HG03457 (cell line): ENCODE results near the gene GAPT.

Experiments used
- ATAC-seq: cut with Tn5 transposase; IDR thresholded peaks from one replicate; pipeline ENCODE4 v1.9.1; 2021; ENCODE audit warnings: moderate number of reproducible peaks; ENCODE audit not compliant: unreplicated experiment

The GAPT gene

GRCh38 chr5:58460732-58461286 lies 30.4 kb upstream of the GAPT start:
- peak; percentile 79 for ATAC-seq

- no peak for ATAC-seq
Measured at GRCh38 chr5:58462154-58462553, 29.1 kb upstream of the GAPT start.

DNA sequence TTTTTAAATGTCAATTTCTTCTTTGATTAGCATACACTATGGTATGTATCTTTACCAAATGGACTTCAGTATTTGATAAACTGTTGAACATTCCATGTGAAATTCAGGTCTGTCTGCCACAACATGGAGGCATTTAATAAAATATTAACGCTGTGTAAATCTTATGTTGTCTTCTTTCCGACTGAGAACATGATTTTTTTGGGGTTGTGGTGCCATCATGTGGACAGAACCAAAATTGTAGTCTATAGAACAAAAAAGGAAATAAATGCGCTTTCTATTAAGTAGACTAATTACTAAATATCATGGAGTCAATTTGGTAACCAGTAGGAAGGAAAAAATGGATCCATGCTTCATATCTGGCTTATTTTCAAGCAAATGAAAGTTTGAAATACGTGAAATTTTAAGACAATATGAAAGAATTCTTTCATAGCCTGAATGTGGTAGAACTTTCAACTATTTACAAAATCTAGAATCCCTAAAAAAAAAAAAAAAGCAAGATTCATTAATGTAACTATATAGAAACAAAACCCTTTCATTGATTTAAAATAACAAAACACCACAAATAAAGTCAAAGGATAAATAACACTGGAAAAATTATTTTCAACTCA lies 28.5 kb upstream of the GAPT start:
- no peak for ATAC-seq

- peak; percentile 97 for ATAC-seq
Measured at GRCh38 chr5:58466939-58467338, 24.3 kb upstream of the GAPT start.

GRCh38 chr5:58469896-58470295 lies 21.3 kb upstream of the GAPT start:
- no peak for ATAC-seq

- no peak for ATAC-seq
Measured at GRCh38 chr5:58475404-58475803, 15.8 kb upstream of the GAPT start.

- ATAC-seq: no peak
Measured at GRCh38 chr5:58477760-58478376, 13.4 kb upstream of the GAPT start.

DNA sequence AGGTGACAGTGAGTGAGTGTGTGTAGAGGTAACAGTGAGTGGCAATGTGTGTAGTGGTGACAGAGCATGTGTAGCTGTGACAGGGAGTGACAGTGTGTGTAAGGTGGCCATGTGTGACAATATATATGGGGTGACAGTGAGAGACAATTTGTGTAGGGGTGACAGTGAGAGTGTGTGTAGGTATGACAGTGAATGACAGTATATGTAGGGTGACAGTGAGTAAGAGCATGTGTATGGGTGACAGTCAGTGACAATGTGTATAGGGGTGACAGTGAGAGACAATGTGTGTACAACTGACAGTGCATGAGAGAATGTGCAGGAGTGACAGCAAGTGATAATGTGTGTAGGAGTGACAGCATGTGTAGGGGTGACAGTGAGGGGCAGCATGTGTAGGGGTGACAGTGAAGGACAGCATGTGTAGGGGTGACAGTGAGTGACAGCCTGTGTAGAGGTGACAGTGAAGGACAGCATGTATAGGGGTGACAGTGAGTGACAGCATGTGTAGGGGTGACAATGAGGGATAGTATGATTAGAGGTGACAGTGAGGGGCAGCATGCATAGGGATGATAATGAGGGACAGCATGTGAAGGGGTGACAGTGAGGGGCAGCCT lies 10.1 kb upstream of the GAPT start:
- no peak for ATAC-seq

GRCh38 chr5:58481828-58482227 lies 9.4 kb upstream of the GAPT start:
- ATAC-seq: no peak

- no peak for ATAC-seq
Measured at GRCh38 chr5:58482536-58482935, 8.7 kb upstream of the GAPT start.

- no peak for ATAC-seq
Measured at GRCh38 chr5:58484505-58484904, 6.7 kb upstream of the GAPT start.

GRCh38 chr5:58486290-58486689 lies 4.9 kb upstream of the GAPT start:
- no peak for ATAC-seq

- ATAC-seq: no peak
Measured at GRCh38 chr5:58490402-58491050, 709 bp upstream of the GAPT start.

- ATAC-seq: no peak
Measured at GRCh38 chr5:58493141-58493540, 1.9 kb downstream of the GAPT start.

DNA sequence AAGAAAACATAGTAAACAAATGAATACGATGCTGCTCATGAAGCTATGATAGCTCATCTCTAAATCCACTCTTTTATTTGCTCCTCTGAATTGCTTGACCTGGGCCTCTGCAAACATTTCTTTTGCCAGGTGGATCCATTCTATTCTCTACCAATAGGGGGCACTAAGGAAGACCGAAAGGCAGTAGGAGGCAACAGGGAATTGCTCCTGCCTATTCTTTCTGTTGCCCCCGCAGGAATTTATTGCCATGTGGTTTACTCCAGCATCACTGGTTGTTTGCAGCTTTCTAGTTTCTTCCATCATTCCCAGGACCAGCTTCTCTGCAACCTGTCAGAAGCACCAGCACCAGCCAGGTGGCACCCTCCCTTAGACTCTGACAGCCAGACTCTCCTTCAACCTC lies 5.3 kb downstream of the GAPT start:
- ATAC-seq: no peak

DNA sequence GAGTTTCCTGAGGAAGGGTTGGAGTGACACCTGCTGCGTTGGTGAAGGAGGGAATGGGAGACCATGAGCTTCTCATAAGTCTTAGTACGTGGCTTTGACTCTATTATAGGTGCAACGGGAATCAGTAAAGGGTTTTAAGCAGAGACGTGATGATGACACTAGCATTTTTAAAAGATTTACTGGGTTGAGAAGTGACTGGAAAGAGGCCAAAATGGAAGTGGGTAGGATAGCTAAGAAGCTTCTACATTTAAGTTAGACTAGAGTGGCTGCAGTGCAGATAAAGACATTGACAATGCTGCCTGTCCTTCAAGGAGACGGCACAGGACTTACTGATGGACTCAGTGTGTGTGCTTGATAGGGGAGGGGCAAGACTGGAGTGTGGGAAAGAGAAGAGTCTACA lies 6.2 kb downstream of the GAPT start:
- no peak for ATAC-seq

GRCh38 chr5:58497921-58498320 lies 6.7 kb downstream of the GAPT start:
- ATAC-seq: no peak

DNA sequence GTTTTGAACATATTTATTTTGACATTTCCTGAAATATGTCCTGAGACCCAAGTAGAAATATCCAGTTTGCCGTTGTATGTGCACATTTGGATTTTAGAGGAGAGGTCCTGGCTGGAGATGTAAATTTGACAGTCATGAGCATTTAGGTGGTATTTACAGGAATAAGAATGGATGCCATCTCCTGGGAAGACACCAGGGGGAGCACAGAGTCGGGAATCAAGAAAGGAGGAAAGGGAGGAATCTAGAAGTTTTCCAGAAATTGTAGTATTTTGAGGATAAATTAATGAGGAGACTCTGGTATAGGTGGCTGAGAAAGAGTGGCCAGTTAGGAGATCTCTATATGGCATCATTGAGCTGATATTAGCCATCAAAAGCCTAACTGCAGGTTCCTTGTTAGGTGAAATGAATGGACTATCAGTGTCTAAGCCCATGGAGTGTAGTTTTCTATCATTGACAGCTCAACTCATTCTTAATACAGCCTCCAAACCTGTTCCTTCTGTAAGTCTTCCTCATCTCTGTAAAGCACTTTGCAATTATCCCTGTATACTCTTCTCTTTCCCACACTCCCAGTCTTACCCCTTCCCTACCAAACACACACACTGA lies 7.2 kb downstream of the GAPT start:
- no peak for ATAC-seq

- ATAC-seq: no peak
Measured at GRCh38 chr5:58499231-58499630, 8.0 kb downstream of the GAPT start.

DNA sequence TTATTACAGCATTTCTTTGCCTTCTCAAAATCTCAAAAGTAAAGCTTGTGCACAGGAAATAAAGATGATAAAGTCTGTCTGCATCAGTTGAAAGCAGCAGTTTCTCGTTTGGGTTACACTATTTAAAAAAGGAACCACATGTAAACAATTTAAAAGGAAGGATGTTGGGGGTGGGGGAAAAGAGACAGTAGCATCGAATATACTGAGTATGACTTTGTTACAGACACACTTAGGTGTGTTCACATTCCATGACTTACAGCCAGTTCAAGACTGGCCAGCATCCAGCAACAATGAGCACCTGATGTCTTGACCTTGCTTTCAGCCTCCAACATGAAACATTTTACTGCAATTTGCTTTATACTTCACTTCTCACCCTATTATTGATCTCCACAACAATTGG lies 8.7 kb downstream of the GAPT start:
- no peak for ATAC-seq

DNA sequence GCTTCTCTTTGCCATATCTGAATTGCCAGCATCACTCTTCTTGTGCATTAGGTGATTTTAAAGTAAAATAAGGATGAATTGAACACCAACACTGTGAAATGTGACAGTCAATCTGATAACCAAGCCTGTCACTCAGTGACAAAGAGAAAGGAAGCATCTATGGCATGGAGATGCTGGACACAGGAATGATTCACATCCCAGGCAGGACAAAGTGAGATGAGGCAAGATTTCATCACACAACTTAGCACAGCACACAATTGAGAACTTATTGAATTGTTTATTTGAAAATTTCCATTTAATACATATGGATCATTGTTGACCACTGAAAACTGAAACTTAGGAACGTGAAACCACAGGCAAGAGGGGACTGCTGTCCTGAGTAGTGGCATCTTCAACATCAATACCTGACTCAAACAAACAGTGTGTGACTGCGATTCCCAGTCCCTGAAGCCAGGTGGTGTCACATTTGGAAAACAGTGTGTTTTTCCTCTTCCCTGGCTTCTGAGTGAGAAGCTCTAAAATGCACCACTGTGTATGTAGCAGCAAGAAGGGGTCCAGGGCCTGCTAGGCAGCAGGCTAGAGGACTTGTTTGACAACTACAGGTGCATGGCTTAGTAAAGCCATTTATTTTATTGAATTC lies 10.7 kb downstream of the GAPT start:
- no peak for ATAC-seq
